DND-41 (cell line): Measurements from ENCODE around the gene ITGB2.

Source experiments
- CTCF ChIP-seq: IDR thresholded peaks from 2 replicates; pipeline ENCODE4 v1.5.1; 2012; ENCODE audit warnings: borderline replicate concordance, low read length, moderate library complexity, mild to moderate bottlenecking; ENCODE audit not compliant: poor library complexity, severe bottlenecking; ENCODE audit errors: extremely low read depth
- EZH2 ChIP-seq: IDR thresholded peaks from 3 replicates; pipeline ENCODE4 v1.6.1; 2012; ENCODE audit warnings: borderline replicate concordance, low read depth, mild to moderate bottlenecking, moderate library complexity, low read length, inconsistent platforms; ENCODE audit not compliant: severe bottlenecking

- TF ChIP-seq EZH2 (no peak), CTCF (no peak)
Observed at GRCh38 chr21:44905728-44906090, 15.0 kb downstream of the ITGB2 start.
